Measurements from ENCODE around the gene NCOA7.
"Not testable (repeated sequence)": the region's sequence is repeated elsewhere in the genome, so short reads cannot be mapped to it uniquely, and the experiment has no call there.

The NCOA7 gene

GRCh38 chr6:125759184-125759902 is 31.4 kb upstream of the NCOA7 start:
- DNase-seq: no peak

DNA sequence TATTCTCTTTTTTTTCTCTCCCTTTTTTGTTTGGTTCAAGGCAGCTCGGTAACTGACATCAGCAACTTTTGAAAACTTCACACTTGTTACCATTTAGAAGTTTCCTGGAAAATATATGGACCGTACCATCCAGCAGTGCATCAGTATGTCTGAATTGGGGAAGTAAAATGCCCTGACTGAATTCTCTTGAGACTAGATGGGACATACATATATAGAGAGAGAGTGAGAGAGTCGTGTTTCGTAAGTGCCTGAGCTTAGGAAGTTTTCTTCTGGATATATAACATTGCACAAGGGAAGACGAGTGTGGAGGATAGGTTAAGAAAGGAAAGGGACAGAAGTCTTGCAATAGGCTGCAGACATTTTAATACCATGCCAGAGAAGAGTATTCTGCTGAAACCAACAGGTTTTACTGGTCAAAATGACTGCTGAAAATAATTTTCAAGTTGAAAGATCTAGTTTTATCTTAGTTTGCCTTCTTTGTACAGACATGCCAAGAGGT is 30.8 kb upstream of the NCOA7 start:
- DNase-seq: no peak

GRCh38 chr6:125764121-125764671 is 26.6 kb upstream of the NCOA7 start:
- DNase-seq: no peak

DNA sequence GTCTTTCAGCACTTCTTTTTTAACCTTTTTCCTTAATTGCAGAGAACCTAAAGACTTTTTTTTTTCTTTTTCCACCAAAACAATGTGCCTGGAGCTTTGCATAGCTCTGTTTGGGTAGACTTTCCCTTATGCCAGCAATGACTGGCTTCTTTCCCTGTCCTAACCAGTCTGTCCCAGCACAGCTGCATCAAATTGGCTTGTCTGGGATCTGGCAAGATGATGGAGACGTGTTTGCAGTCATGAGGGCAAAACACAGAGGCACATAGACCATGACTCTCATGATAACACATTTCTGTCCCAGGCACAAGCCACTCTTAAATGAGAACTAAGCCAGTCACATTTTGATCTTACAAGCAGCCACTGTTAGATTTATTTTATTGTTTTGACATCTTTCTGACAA is 24.8 kb upstream of the NCOA7 start:
- DNase-seq: no peak

- DNase-seq: no peak
Measured at GRCh38 chr6:125766641-125767040, 24.1 kb upstream of the NCOA7 start.

- DNase-seq: no peak
Measured at GRCh38 chr6:125769147-125769783, 21.5 kb upstream of the NCOA7 start.

GRCh38 chr6:125773387-125774341 is 17.1 kb upstream of the NCOA7 start:
- DNase-seq: no peak

DNA sequence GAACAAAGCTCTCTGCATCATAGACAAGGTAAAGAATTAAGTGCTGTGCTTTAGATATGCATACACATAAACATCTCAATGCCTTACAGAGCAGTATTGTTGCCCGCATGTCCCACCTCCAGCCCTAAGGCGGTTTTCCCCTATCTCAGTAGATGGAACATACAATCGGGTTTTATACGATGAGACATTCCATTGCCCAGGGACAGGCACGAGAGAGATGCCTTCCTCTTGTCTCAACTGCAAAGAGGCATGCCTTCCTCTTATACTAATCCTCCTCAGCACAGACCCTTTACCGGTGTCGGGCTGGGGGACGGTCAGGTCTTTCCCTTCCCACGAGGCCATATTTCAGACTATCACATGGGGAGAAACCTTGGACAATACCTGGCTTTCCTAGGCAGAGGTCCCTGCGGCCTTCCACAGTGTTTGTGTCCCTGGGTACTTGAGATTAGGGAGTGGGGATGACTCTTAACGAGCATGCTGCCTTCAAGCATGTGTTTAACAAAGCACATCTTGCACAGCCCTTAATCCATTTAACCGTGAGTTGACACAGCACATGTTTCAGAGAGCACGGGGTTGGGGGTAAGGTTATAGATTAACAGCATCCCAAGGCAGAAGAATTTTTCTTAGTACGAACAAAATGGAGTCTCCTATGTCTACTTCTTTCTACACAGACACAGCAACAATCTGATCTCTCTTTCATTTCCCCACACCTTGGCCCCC is 14.5 kb upstream of the NCOA7 start:
- not testable (repeated sequence) for DNase-seq

GRCh38 chr6:125779924-125780539 is 10.7 kb upstream of the NCOA7 start:
- peak; percentile 89 to 97 for DNase-seq

GRCh38 chr6:125780540-125781313 is 10.0 kb upstream of the NCOA7 start:
- peak; percentile 77 to 90 for DNase-seq

DNA sequence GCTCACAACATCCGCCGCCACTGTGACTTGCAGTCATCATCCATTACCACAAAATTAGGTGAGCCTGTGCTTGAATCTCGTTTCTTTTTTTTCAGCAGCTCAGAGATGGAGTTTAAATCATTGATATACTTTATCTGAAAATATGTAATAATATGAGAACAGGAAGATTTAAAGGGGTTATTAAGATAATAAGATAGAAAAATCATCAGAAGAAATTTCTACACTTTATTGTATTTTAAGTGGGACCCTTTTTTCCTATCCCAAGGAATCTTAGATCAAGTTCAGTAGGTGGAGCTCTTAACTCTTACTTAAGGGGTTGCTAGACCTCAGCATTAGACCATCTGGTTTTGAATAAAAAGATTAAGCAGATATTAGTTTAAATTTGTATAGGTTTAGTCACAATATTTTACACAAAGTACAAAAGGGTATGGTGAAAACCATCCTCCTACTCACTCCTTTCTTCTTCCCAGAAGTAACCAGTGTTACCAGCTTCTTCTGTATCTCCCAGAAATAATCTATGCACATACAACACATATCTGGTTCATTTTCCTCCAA is 9.4 kb upstream of the NCOA7 start:
- DNase-seq: no peak

DNA sequence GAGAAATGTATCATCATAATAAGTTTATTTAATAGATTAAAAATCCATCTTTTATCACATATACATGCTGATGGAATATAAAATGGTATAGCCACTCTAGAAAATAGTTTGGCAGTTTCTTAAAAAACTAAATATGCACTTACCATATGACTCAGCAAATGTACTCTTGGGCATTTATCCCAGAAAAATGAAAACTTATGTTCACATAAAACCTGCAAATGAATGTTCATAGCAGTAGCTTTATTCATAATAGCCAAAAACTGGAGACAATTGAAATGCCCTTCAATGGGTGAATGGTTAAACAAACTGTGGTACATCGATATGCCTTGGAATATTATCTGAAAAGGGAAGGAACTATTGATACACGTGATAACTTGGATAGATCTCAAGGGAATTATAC is 6.4 kb upstream of the NCOA7 start:
- no peak for DNase-seq

DNA sequence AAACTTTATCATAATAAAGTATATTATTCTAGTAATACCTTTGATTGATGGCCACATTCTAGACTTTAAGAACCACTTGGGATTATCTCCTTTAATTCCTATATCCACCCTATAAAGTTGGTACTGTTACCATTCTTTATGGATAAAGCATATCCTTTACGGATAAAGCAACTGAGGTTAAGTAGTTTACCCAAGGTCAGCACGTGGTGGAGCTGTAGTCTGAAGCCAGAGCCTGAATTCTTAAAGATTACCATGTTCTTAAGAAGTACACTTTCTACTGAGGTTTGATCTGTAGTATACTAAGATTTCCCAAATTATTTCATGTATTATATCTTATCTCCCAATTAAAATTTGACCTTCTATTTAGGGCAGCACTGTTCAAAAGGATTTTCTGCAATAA is 3.0 kb upstream of the NCOA7 start:
- DNase-seq: no peak

- peak in 1 of 2 donors; percentile 38 for DNase-seq
Measured at GRCh38 chr6:125789167-125789566, 1.6 kb upstream of the NCOA7 start.

GRCh38 chr6:125789576-125790357 is 993 bp upstream of the NCOA7 start:
- DNase-seq: peak; percentile 9 to 40

GRCh38 chr6:125791151-125791819 is 525 bp downstream of the NCOA7 start:
- peak; percentile 49 to 73 for DNase-seq

- DNase-seq: no peak
Measured at GRCh38 chr6:125791820-125792165, 1.0 kb downstream of the NCOA7 start.

- DNase-seq: no peak
Measured at GRCh38 chr6:125792172-125792571, 1.4 kb downstream of the NCOA7 start.

DNA sequence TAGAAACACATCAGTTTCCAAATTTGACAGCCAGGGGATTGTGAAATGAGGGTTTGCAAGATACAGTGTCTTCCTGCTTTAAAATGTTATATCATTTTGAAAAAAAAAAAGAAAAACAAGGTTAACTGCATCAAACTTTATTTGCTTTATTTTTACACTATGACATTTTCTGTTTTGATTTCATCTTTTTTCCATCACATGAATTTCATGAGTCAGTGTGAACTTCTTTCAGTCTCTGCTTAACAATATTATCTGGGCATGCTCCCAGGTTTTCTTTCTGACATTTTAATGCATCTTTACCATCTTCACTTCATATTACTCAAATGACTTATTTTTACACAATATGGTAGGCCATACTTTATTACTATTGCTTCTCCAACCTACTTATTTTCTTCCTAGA is 1.9 kb downstream of the NCOA7 start:
- no peak for DNase-seq
